ENCODE data around the gene MYH15. TPM values are rescaled to one million over a fixed set of nuclear protein-coding genes. Genes with fewer than 3 reads are reported as not detected.

The MYH15 gene
- total RNA-seq, 2 experiments from 2014 or later = 0.46 to 0.57 TPM

DNA sequence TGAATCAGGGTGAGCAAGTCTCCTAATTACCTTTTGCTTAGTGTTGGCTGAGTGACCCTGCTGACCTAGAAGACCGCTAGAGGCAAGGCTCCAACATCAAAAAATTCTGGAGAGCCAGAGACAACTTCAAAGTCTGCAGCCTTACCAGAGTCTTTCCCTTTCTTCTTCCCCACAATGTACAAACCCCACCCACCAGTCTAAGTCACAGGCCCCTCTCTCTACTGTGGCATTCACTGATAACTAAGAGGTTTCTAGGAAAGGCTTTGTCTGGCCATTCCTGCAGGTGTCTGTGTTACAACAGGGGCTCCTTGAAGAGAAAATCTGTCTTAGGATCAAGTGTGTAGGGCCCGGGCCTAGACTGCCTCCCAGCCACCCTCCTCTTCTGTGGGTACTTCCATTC is 525 bp downstream of the MYH15 start:
- BruUV-seq (replicated peaks) = no TSS peak

DNA sequence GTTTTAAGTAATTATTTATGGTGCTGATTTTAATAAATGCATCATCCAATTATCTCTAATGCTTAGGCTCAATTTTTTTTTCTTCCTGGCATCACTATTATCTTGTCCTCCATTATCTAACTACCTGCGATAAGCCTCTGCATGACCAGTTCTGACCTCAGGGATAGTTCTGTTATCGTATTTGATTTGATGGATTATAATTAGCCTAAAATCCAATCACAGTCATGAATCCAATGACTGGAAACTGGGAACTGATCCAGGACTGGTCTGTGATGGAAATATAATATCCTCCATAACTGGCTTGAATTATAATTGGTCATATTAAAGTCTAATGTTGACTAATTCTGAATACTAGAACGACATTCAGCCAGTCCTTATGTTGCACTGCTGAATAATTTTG is 1.1 kb downstream of the MYH15 start:
- Histone ChIP-seq H3K4me2 (ENCODE audit: low read length) (no peak overlapping the region), H3K4me3 (ENCODE audit: low read depth, low read length, poor library complexity, severe bottlenecking) (no peak overlapping the region), H3K9me2 (ENCODE audit: insufficient read depth, low read length) (no peaks in the 10 kb centered on the region), H3K36me3 (ENCODE audit: insufficient read depth, low read length) (no peaks in the 10 kb centered on the region), H3K79me2 (ENCODE audit: insufficient read depth, low read depth, low read length) (no peaks in the 10 kb centered on the region), H3K4me1 (ENCODE audit: insufficient read depth, low read length, poor library complexity, severe bottlenecking) (no peaks in the 10 kb centered on the region), H4K20me1 (ENCODE audit: insufficient read depth, low read length) (no peaks in the 10 kb centered on the region), H2AFZ (ENCODE audit: low read length) (no peak overlapping the region), H3K27ac (ENCODE audit: low read depth, low read length, poor library complexity, severe bottlenecking) (no peak overlapping the region), H3K9me3 (ENCODE audit: low read length) (no peaks in the 10 kb centered on the region)
- no TSS peak for BruUV-seq (replicated peaks)
- POLR2A ChIA-PET = no interaction called here
- CTCF ChIA-PET (ENCODE audit: unreplicated experiment) = no interaction called here
- TF ChIP-seq, protein P1, sequence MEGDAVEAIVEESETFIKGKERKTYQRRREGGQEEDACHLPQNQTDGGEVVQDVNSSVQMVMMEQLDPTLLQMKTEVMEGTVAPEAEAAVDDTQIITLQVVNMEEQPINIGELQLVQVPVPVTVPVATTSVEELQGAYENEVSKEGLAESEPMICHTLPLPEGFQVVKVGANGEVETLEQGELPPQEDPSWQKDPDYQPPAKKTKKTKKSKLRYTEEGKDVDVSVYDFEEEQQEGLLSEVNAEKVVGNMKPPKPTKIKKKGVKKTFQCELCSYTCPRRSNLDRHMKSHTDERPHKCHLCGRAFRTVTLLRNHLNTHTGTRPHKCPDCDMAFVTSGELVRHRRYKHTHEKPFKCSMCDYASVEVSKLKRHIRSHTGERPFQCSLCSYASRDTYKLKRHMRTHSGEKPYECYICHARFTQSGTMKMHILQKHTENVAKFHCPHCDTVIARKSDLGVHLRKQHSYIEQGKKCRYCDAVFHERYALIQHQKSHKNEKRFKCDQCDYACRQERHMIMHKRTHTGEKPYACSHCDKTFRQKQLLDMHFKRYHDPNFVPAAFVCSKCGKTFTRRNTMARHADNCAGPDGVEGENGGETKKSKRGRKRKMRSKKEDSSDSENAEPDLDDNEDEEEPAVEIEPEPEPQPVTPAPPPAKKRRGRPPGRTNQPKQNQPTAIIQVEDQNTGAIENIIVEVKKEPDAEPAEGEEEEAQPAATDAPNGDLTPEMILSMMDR (conservative IDR thresholded peaks at IDR 0.05; ENCODE audit: low read length) = no peak
- TF ChIP-seq EZH2phosphoT487 (IDR thresholded peaks at IDR 0.05; ENCODE audit: borderline replicate concordance, low read depth, low read length) = no peak
- DNase-seq (ENCODE audit: low spot score) = no peak
- intact Hi-C loops (cut with micrococcal nuclease; ENCODE audit: unreplicated experiment) = no loop called here

More for the DNA sequence above, 525 bp downstream of the MYH15 start:
- Histone ChIP-seq H3K4me3 (ENCODE audit: low read depth, low read length, poor library complexity, severe bottlenecking) (no peak overlapping the region), H3K9me2 (ENCODE audit: insufficient read depth, low read length) (no peaks in the 10 kb centered on the region), H3K36me3 (ENCODE audit: insufficient read depth, low read length) (no peaks in the 10 kb centered on the region), H3K79me2 (ENCODE audit: insufficient read depth, low read depth, low read length) (no peaks in the 10 kb centered on the region), H3K4me1 (ENCODE audit: insufficient read depth, low read length, poor library complexity, severe bottlenecking) (no peaks in the 10 kb centered on the region), H3K4me2 (ENCODE audit: low read length) (no peak overlapping the region), H3K9me3 (ENCODE audit: low read length) (no peaks in the 10 kb centered on the region), H4K20me1 (ENCODE audit: insufficient read depth, low read length) (no peaks in the 10 kb centered on the region), H2AFZ (ENCODE audit: low read length) (no peak overlapping the region), H3K27ac (ENCODE audit: low read depth, low read length, poor library complexity, severe bottlenecking) (no peak overlapping the region)
- no peak for TF ChIP-seq EZH2phosphoT487 (IDR thresholded peaks at IDR 0.05; ENCODE audit: borderline replicate concordance, low read depth, low read length)
- TF ChIP-seq, protein P1 (conservative IDR thresholded peaks at IDR 0.05; ENCODE audit: low read length) = no peak
- CTCF ChIA-PET (ENCODE audit: unreplicated experiment) = no interaction called here
- DNase-seq (ENCODE audit: low spot score) = no peak
- intact Hi-C loops (cut with micrococcal nuclease; ENCODE audit: unreplicated experiment) = no loop called here
- POLR2A ChIA-PET = no interaction called here

DNA sequence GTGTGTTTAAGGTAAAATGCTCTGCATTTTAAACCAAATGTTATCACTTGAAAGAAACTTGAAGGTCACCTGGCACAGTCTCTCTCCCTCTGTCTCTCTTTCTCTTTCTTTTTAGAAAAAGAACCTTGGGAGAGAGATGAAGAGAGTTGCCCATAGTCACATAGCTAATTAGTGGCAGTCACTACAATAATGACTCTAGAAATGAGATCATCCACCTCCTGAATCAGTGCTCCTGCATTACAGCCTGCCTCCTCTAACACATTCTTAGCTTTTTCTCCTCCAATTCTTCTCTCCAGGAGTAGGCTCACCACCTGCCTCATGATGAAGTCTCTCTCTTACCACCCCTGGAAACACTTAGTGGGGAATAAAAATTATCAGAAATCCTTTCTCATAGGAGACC is 2.5 kb downstream of the MYH15 start:
- POLR2A ChIA-PET = interaction anchor here (0.9 kb wide), 1 partner anchor 14 kb away, joined by 3 read pairs; no protein-coding TSS in a partner anchor
- Histone ChIP-seq H3K9me3 (ENCODE audit: low read length) (no peaks in the 10 kb centered on the region), H2AFZ (ENCODE audit: low read length) (no peak overlapping the region), H3K4me3 (ENCODE audit: low read depth, low read length, poor library complexity, severe bottlenecking) (no peak overlapping the region), H3K27ac (ENCODE audit: low read depth, low read length, poor library complexity, severe bottlenecking) (no peak overlapping the region), H3K36me3 (ENCODE audit: insufficient read depth, low read length) (no peaks in the 10 kb centered on the region), H3K79me2 (ENCODE audit: insufficient read depth, low read depth, low read length) (no peaks in the 10 kb centered on the region), H4K20me1 (ENCODE audit: insufficient read depth, low read length) (no peaks in the 10 kb centered on the region), H3K9me2 (ENCODE audit: insufficient read depth, low read length) (no peaks in the 10 kb centered on the region), H3K4me1 (ENCODE audit: insufficient read depth, low read length, poor library complexity, severe bottlenecking) (no peaks in the 10 kb centered on the region), H3K4me2 (ENCODE audit: low read length) (no peak overlapping the region)
- CTCF ChIA-PET (ENCODE audit: unreplicated experiment) = no interaction called here
- TF ChIP-seq, protein P1 (conservative IDR thresholded peaks at IDR 0.05; ENCODE audit: low read length) = no peak
- TF ChIP-seq EZH2phosphoT487 (IDR thresholded peaks at IDR 0.05; ENCODE audit: borderline replicate concordance, low read depth, low read length) = no peak
- DNase-seq (ENCODE audit: low spot score) = no peak
- intact Hi-C loops (cut with micrococcal nuclease; ENCODE audit: unreplicated experiment) = no loop called here
- BruUV-seq (replicated peaks) = no TSS peak

All from OCI-LY7 (cell line).